ENCODE data around the gene ZNF157. TPM values are rescaled to one million over a fixed set of nuclear protein-coding genes. Genes with fewer than 3 reads are reported as not detected.

Gene ZNF157
- total RNA-seq, 2 experiments from 2014 or later: 1.0 to 1.4 TPM

DNA sequence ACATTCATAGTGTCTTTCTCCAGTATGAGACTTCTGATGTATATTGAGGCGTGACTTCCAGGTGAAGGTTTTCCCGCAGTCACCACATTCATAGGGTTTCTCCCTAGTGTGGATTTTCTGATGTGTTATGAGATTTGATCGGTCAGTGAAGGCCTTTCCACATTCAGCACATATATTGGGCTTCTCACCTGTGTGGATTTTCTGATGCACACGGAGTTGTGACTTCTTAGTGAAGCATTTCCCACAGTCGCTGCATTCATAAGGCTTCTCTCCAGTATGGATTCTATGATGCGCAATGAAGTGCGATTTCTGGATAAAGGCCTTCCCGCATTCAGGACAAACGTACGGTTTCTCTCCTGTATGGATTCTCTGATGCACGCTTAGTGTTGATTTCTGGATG, 77.2 kb downstream of the ZNF157 start:
- no TSS peak for BruUV-seq (replicated peaks)
- intact Hi-C loops (cut with micrococcal nuclease; ENCODE audit: unreplicated experiment): no loop called here

DNA sequence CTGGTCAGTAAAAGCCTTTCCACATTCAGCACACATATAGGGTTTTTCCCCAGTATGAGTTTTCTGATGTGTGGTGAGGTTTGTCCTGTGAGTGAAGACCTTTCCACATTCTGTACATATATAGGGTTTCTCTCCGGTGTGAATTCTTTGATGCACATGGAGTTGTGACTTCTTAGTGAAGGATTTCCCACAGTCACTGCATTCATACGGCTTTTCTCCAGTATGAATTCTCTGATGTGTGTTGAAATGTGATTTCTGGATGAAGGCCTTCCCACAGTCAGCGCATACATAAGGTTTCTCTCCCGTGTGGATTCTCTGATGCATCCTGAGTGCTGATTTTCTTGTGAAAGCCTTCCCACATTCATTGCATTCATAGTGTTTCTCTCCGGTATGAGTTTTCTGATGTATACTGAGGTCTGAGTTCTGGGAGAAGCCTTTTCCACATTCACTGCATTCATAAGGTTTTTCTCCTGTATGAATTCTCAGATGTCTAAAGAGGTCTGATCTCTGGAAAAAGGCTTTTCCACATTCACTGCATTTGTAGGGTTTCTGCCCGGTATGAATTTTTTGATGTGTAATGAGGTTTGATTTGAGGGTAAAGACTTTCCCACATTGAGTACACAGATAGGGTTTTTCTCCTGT, 77.9 kb downstream of the ZNF157 start:
- TF ChIP-seq EZH2phosphoT487 (IDR thresholded peaks at IDR 0.05; ENCODE audit: borderline replicate concordance, low read depth, low read length) (no peak), CTCF (conservative IDR thresholded peaks at IDR 0.05; ENCODE audit: low read length) (no peak)
- ChIA-PET POLR2A (no interaction called here), CTCF (ENCODE audit: unreplicated experiment) (no interaction called here)
- no peak for DNase-seq (ENCODE audit: low spot score)
- 0 out of 2 replicates have a peak, but pooled peaks cover 10% of the 10 kb centered on the region for H3K9me3 ChIP-seq (ENCODE audit: low read length)
- H3K27ac ChIP-seq (ENCODE audit: low read depth, low read length, poor library complexity, severe bottlenecking): no peak overlapping the region
- no peaks in the 10 kb centered on the region for H3K9me2 ChIP-seq (ENCODE audit: insufficient read depth, low read length)
- no peaks in the 10 kb centered on the region for H4K20me1 ChIP-seq (ENCODE audit: insufficient read depth, low read length)
- no peaks in the 10 kb centered on the region for H3K79me2 ChIP-seq (ENCODE audit: insufficient read depth, low read depth, low read length)
- BruUV-seq (replicated peaks): no TSS peak
- peaks cover 61% of the 10 kb centered on the region for H3K36me3 ChIP-seq (ENCODE audit: insufficient read depth, low read length)
- no peak overlapping the region for H3K4me2 ChIP-seq (ENCODE audit: low read length)
- no peak overlapping the region for H3K4me3 ChIP-seq (ENCODE audit: low read depth, low read length, poor library complexity, severe bottlenecking)
- no peaks in the 10 kb centered on the region for H3K4me1 ChIP-seq (ENCODE audit: insufficient read depth, low read length, poor library complexity, severe bottlenecking)
- no peak overlapping the region for H2AFZ ChIP-seq (ENCODE audit: low read length)
- intact Hi-C loops (cut with micrococcal nuclease; ENCODE audit: unreplicated experiment): no loop called here

More for the DNA sequence above, 77.2 kb downstream of the ZNF157 start:
- ChIA-PET POLR2A (no interaction called here), CTCF (ENCODE audit: unreplicated experiment) (no interaction called here)
- Histone ChIP-seq H3K4me2 (ENCODE audit: low read length) (no peak overlapping the region), H3K9me2 (ENCODE audit: insufficient read depth, low read length) (no peaks in the 10 kb centered on the region), H3K4me3 (ENCODE audit: low read depth, low read length, poor library complexity, severe bottlenecking) (no peak overlapping the region), H3K9me3 (ENCODE audit: low read length) (0 out of 2 replicates have a peak, but pooled peaks cover 10% of the 10 kb centered on the region), H2AFZ (ENCODE audit: low read length) (no peak overlapping the region), H3K79me2 (ENCODE audit: insufficient read depth, low read depth, low read length) (no peaks in the 10 kb centered on the region), H3K36me3 (ENCODE audit: insufficient read depth, low read length) (peaks cover 56% of the 10 kb centered on the region), H3K27ac (ENCODE audit: low read depth, low read length, poor library complexity, severe bottlenecking) (no peak overlapping the region), H3K4me1 (ENCODE audit: insufficient read depth, low read length, poor library complexity, severe bottlenecking) (no peaks in the 10 kb centered on the region), H4K20me1 (ENCODE audit: insufficient read depth, low read length) (no peaks in the 10 kb centered on the region)
- TF ChIP-seq CTCF (conservative IDR thresholded peaks at IDR 0.05; ENCODE audit: low read length): no peak
- no peak for TF ChIP-seq EZH2phosphoT487 (IDR thresholded peaks at IDR 0.05; ENCODE audit: borderline replicate concordance, low read depth, low read length)
- no peak for DNase-seq (ENCODE audit: low spot score)

- TF ChIP-seq CTCF (conservative IDR thresholded peaks at IDR 0.05; ENCODE audit: low read length) (no peak), EZH2phosphoT487 (IDR thresholded peaks at IDR 0.05; ENCODE audit: borderline replicate concordance, low read depth, low read length) (no peak)
- Histone ChIP-seq H3K36me3 (ENCODE audit: insufficient read depth, low read length) (peaks cover 78% of the 10 kb centered on the region), H3K9me3 (ENCODE audit: low read length) (0 out of 2 replicates have a peak, but pooled peaks cover 10% of the 10 kb centered on the region), H3K4me2 (ENCODE audit: low read length) (no peak overlapping the region), H3K4me1 (ENCODE audit: insufficient read depth, low read length, poor library complexity, severe bottlenecking) (no peaks in the 10 kb centered on the region), H3K9me2 (ENCODE audit: insufficient read depth, low read length) (no peaks in the 10 kb centered on the region), H2AFZ (ENCODE audit: low read length) (no peak overlapping the region), H3K79me2 (ENCODE audit: insufficient read depth, low read depth, low read length) (no peaks in the 10 kb centered on the region), H3K27ac (ENCODE audit: low read depth, low read length, poor library complexity, severe bottlenecking) (no peak overlapping the region), H4K20me1 (ENCODE audit: insufficient read depth, low read length) (no peaks in the 10 kb centered on the region), H3K4me3 (ENCODE audit: low read depth, low read length, poor library complexity, severe bottlenecking) (no peak overlapping the region)
- no TSS peak for BruUV-seq (replicated peaks)
- DNase-seq (ENCODE audit: low spot score): no peak
- ChIA-PET CTCF (ENCODE audit: unreplicated experiment) (no interaction called here), POLR2A (interaction anchor here (0.6 kb wide), 1 partner anchor 16 kb away, joined by 3 read pairs; no protein-coding TSS in a partner anchor)
- intact Hi-C loops (cut with micrococcal nuclease; ENCODE audit: unreplicated experiment): no loop called here
Observed at GRCh38 chrX:47452112-47452511, 81.7 kb downstream of the ZNF157 start.
